ENCODE data around the gene TP53RK. TPM values are rescaled to one million over a fixed set of nuclear protein-coding genes. Genes with fewer than 3 reads are reported as not detected.

The TP53RK gene
- total and polyA plus RNA-seq, 2 of the 13 experiments (the other 11 are each of a cell fraction or from before 2014, with no cell fraction given): 12.9 to 25.5 TPM

GRCh38 chr20:46671866-46672542, 17.2 kb downstream of the TP53RK start (continued):
- 0 out of 2 replicates have a peak, but pooled peaks have one; percentile 58 for TF ChIP-seq CAMTA2 (CRISPR knock-in tag; IDR thresholded peaks at IDR 0.05; ENCODE audit: borderline replicate concordance)
- no peak for TF ChIP-seq MYNN (CRISPR knock-in tag; IDR thresholded peaks at IDR 0.05; ENCODE audit: low read depth)
- TF ChIP-seq SMAD3 (CRISPR knock-in tag; IDR thresholded peaks at IDR 0.05): no peak
- peak; percentile 50; the same call in 1 of the 2 replicates for TF ChIP-seq ZNF747 (CRISPR knock-in tag; IDR thresholded peaks at IDR 0.05; ENCODE audit: borderline replicate concordance)
- no peak for TF ChIP-seq DNMT1 (CRISPR knock-in tag; IDR thresholded peaks at IDR 0.05)
- no peak for TF ChIP-seq ZNF281 (CRISPR knock-in tag; IDR thresholded peaks at IDR 0.05; ENCODE audit: borderline replicate concordance)
- TF ChIP-seq HDAC6 (IDR thresholded peaks at IDR 0.05; ENCODE audit: low read depth, low read length): no peak
- no peak for TF ChIP-seq ZNF143 (CRISPR knock-in tag; IDR thresholded peaks at IDR 0.05)
- no peak for TF ChIP-seq NFIC (IDR thresholded peaks at IDR 0.05; ENCODE audit: low read length)
- no peak for TF ChIP-seq JDP2 (CRISPR knock-in tag; IDR thresholded peaks at IDR 0.05; ENCODE audit: borderline replicate concordance)
- no peak for TF ChIP-seq ZNF564 (CRISPR knock-in tag; IDR thresholded peaks at IDR 0.05)
- no peak for TF ChIP-seq ZNF850 (CRISPR knock-in tag; conservative IDR thresholded peaks at IDR 0.05)
- no peak for TF ChIP-seq PLRG1 (conservative IDR thresholded peaks at IDR 0.05)
- TF ChIP-seq, protein P1, sequence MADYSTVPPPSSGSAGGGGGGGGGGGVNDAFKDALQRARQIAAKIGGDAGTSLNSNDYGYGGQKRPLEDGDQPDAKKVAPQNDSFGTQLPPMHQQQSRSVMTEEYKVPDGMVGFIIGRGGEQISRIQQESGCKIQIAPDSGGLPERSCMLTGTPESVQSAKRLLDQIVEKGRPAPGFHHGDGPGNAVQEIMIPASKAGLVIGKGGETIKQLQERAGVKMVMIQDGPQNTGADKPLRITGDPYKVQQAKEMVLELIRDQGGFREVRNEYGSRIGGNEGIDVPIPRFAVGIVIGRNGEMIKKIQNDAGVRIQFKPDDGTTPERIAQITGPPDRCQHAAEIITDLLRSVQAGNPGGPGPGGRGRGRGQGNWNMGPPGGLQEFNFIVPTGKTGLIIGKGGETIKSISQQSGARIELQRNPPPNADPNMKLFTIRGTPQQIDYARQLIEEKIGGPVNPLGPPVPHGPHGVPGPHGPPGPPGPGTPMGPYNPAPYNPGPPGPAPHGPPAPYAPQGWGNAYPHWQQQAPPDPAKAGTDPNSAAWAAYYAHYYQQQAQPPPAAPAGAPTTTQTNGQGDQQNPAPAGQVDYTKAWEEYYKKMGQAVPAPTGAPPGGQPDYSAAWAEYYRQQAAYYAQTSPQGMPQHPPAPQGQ (CRISPR knock-in tag; IDR thresholded peaks at IDR 0.05; ENCODE audit: borderline replicate concordance): peak; percentile 83; the same call in 1 of the 2 replicates
- no peak for TF ChIP-seq KLF13 (CRISPR knock-in tag; IDR thresholded peaks at IDR 0.05)
- TF ChIP-seq, protein P2, sequence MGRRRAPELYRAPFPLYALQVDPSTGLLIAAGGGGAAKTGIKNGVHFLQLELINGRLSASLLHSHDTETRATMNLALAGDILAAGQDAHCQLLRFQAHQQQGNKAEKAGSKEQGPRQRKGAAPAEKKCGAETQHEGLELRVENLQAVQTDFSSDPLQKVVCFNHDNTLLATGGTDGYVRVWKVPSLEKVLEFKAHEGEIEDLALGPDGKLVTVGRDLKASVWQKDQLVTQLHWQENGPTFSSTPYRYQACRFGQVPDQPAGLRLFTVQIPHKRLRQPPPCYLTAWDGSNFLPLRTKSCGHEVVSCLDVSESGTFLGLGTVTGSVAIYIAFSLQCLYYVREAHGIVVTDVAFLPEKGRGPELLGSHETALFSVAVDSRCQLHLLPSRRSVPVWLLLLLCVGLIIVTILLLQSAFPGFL (CRISPR knock-in tag; IDR thresholded peaks at IDR 0.05): no peak
- no peak for TF ChIP-seq CCAR2 (optimal IDR thresholded peaks at IDR 0.05; ENCODE audit: low read depth, low read length)
- TF ChIP-seq RFX3 (CRISPR knock-in tag; IDR thresholded peaks at IDR 0.05): no peak
- no peak for TF ChIP-seq SNAPC2 (CRISPR knock-in tag; IDR thresholded peaks at IDR 0.05)
- 0 out of 2 replicates have a peak, but pooled peaks have one; percentile 23 for TF ChIP-seq PAX8 (CRISPR knock-in tag; IDR thresholded peaks at IDR 0.05; ENCODE audit: borderline replicate concordance)
- TF ChIP-seq PTBP1 (IDR thresholded peaks at IDR 0.05; ENCODE audit: low read depth, low read length, poor library complexity, severe bottlenecking): no peak
- TF ChIP-seq, protein P3, sequence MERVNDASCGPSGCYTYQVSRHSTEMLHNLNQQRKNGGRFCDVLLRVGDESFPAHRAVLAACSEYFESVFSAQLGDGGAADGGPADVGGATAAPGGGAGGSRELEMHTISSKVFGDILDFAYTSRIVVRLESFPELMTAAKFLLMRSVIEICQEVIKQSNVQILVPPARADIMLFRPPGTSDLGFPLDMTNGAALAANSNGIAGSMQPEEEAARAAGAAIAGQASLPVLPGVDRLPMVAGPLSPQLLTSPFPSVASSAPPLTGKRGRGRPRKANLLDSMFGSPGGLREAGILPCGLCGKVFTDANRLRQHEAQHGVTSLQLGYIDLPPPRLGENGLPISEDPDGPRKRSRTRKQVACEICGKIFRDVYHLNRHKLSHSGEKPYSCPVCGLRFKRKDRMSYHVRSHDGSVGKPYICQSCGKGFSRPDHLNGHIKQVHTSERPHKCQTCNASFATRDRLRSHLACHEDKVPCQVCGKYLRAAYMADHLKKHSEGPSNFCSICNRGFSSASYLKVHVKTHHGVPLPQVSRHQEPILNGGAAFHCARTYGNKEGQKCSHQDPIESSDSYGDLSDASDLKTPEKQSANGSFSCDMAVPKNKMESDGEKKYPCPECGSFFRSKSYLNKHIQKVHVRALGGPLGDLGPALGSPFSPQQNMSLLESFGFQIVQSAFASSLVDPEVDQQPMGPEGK (CRISPR knock-in tag; IDR thresholded peaks at IDR 0.05): no peak

Data from HepG2 (cell line).